Measurements from ENCODE around the gene VTI1A. TPM values are rescaled to one million over a fixed set of nuclear protein-coding genes. Genes with fewer than 3 reads are reported as not detected.

Gene VTI1A
- total and polyA plus RNA-seq, 2 of the 13 experiments (the other 11 are each of a cell fraction or from before 2014, with no cell fraction given) = 11.7 to 32.7 TPM

GRCh38 chr10:112823007-112823406 lies 376.0 kb downstream of the VTI1A start:
- ChIA-PET POLR2A (no interaction called here), CTCF (ENCODE audit: low intra/inter-chr PET ratio, low total read pairs) (no interaction called here)
- H3K27ac ChIP-seq (ENCODE audit: extremely low read length, insufficient read depth, low read length) = no peak overlapping the region
- DNase-seq (ENCODE audit: low spot score) (no peak), FAIRE-seq (no peak), ATAC-seq (no peak)
- H2AFZ ChIP-seq (ENCODE audit: low read length) = no peak overlapping the region
- TF ChIP-seq ZFP91 (CRISPR knock-in tag; IDR thresholded peaks at IDR 0.05; ENCODE audit: borderline replicate concordance) (no peak), ELF4 (CRISPR knock-in tag; IDR thresholded peaks at IDR 0.05; ENCODE audit: borderline replicate concordance) (no peak), ZNF746 (CRISPR knock-in tag; IDR thresholded peaks at IDR 0.05) (no peak), YEATS4 (CRISPR knock-in tag; IDR thresholded peaks at IDR 0.05; ENCODE audit: borderline replicate concordance) (no peak), YEATS2 (CRISPR knock-in tag; IDR thresholded peaks at IDR 0.05; ENCODE audit: borderline replicate concordance) (no peak), RFX1 (IDR thresholded peaks at IDR 0.05) (no peak), ZNF75D (CRISPR knock-in tag; IDR thresholded peaks at IDR 0.05; ENCODE audit: borderline replicate concordance) (no peak), ATF3 (CRISPR knock-in tag; IDR thresholded peaks at IDR 0.05) (no peak), KLF15 (CRISPR knock-in tag; IDR thresholded peaks at IDR 0.05; ENCODE audit: borderline replicate concordance) (no peak), CENPBD1 (CRISPR knock-in tag; IDR thresholded peaks at IDR 0.05; ENCODE audit: borderline replicate concordance, low read depth) (no peak), ZNF326 (CRISPR knock-in tag; IDR thresholded peaks at IDR 0.05; ENCODE audit: borderline replicate concordance) (no peak), ZNF251 (CRISPR knock-in tag; IDR thresholded peaks at IDR 0.05) (no peak), MXD3 (CRISPR knock-in tag; IDR thresholded peaks at IDR 0.05) (no peak), HNF4G (IDR thresholded peaks at IDR 0.05; ENCODE audit: borderline replicate concordance, low read depth, low read length) (no peak), HNF4G (CRISPR knock-in tag; IDR thresholded peaks at IDR 0.05; ENCODE audit: borderline replicate concordance, low read depth) (no peak), ZMYM4 (CRISPR knock-in tag; IDR thresholded peaks at IDR 0.05) (no peak), ZBTB39 (CRISPR knock-in tag; IDR thresholded peaks at IDR 0.05) (no peak)
- no peak overlapping the region for H3K4me2 ChIP-seq (ENCODE audit: low read depth, low read length)
- 93% methylated on average over 4 of the region's 5 CpGs for WGBS (ENCODE audit: low lambda C conversion rate)
- no peaks in the 10 kb centered on the region for H4K20me1 ChIP-seq (ENCODE audit: insufficient read depth, low read length)
- intact Hi-C loops (cut with micrococcal nuclease; ENCODE audit: unreplicated experiment) (no loop called here), in situ Hi-C loops (cut with HindIII; ENCODE audit: extremely low pct_ligation_motif_present, low pct_unique_long_range_greater_than_20kb) (no loop called here)
- no peaks in the 10 kb centered on the region for H3K9me3 ChIP-seq (ENCODE audit: low read length)
- H3K4me1 ChIP-seq (ENCODE audit: insufficient read depth, low read length) = peaks cover 21% of the 10 kb centered on the region
- BruUV-seq (replicated peaks) = no TSS peak
- H3K79me2 ChIP-seq (ENCODE audit: insufficient read depth, low read length) = no peaks in the 10 kb centered on the region
- no peaks in the 10 kb centered on the region for H3K27me3 ChIP-seq (ENCODE audit: control insufficient read depth in 1 of 2, insufficient read depth in 2 of 2, low read length in 2 of 2)
- no peak overlapping the region for H3K4me3 ChIP-seq (replicated peaks in 1 of 3; ENCODE audit: insufficient read depth in 1 of 3, low read depth in 2 of 3, low read length in 3 of 3)
- H3K9ac ChIP-seq (ENCODE audit: insufficient read depth, low read depth, low read length) = no peak overlapping the region; the same call in 1 of the 2 replicates
- H3K36me3 ChIP-seq (replicated peaks in 1 of 2; ENCODE audit: control insufficient read depth in 1 of 2, insufficient read depth in 2 of 2, low read length in 2 of 2) = no peaks in the 10 kb centered on the region; a peak in 1 of 5 replicates

Data from HepG2 (cell line).